ENCODE results near the gene MAP3K19. TPM values are rescaled to one million over a fixed set of nuclear protein-coding genes. Genes with fewer than 3 reads are reported as not detected.

MAP3K19 gene
- total and polyA plus RNA-seq, 2 of the 8 experiments (the other 6 are each of a cell fraction or from before 2014, with no cell fraction given), result not detected

DNA sequence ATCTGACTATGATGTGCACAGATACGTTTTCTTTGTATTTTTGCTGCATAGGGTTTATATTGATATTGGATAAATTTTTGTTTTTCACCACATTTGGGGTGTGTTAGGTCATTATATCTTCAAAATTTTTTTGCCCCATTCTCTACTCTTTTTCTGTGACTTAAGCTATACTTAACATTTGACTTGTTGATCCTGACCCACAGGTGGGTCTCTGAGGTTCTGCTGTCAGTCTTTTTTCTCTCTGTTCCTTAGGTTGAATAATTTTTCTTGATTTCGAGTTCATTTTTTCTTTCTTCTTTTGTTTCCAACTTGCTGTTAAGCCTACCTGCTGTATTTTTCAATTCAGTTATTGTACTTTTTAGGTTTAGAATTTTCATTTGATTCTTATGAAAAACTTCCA, 16.9 kb upstream of the MAP3K19 start:
- Histone ChIP-seq H4K91ac (replicated peaks; ENCODE audit: insufficient read length, low read length) (no peak overlapping the region), H2BK12ac (ENCODE audit: low read depth, low read length) (no peak overlapping the region), H2BK15ac (ENCODE audit: low read length) (no peak overlapping the region), H4K8ac (ENCODE audit: extremely low read depth, insufficient read depth, low read length) (no peak overlapping the region), H3K4me2 (ENCODE audit: insufficient read depth in 1 of 2, low read depth in 2 of 2, low read length in 2 of 2) (no peak overlapping the region), H2BK120ac (replicated peaks; ENCODE audit: low read depth, low read length) (no peak overlapping the region), H3K14ac (ENCODE audit: insufficient read length) (no peak overlapping the region), H3K4me3 (ENCODE audit: extremely low read depth in 1 of 4, insufficient read depth in 2 of 4, low read depth in 3 of 4, low read length in 4 of 4) (no peak overlapping the region), H2BK5ac (ENCODE audit: low read depth, low read length) (no peak overlapping the region), H3K27ac (ENCODE audit: low read depth, low read length) (no peak overlapping the region), H3K79me2 (ENCODE audit: control insufficient read depth in 1 of 2, insufficient read depth in 2 of 2, low read length in 2 of 2) (peaks cover 0 to 71% of the 10 kb centered on the region in 2 experiments; a peak in 2 of 4 replicates), H3K56ac (replicated peaks; ENCODE audit: insufficient read length, low read depth, low read length) (no peak overlapping the region), H2AK5ac (ENCODE audit: low read depth, low read length) (no peak overlapping the region), H3K9me3 (ENCODE audit: insufficient read depth in 2 of 2, low read depth in 1 of 2, low read length in 1 of 2) (no peaks in the 10 kb centered on the region), H4K20me1 (replicated peaks in 1 of 2; ENCODE audit: control insufficient read depth in 1 of 2, insufficient read depth in 2 of 2, low read length in 2 of 2) (no peaks in the 10 kb centered on the region), H3K27me3 (replicated peaks in 1 of 4; ENCODE audit: control insufficient read depth in 3 of 4, extremely low read depth in 1 of 4, insufficient read depth in 3 of 4, low read length in 3 of 4) (no peaks in the 10 kb centered on the region), H3K79me1 (ENCODE audit: low read depth, low read length) (no peaks in the 10 kb centered on the region), H3K23ac (ENCODE audit: insufficient read length) (no peak overlapping the region), H3K23me2 (ENCODE audit: low read depth, low read length) (peaks cover 2% of the 10 kb centered on the region; the same call in 1 of the 2 replicates), H4K5ac (ENCODE audit: insufficient read length, low read depth, low read length) (no peak overlapping the region), H2AFZ (ENCODE audit: low read length) (no peak overlapping the region), H3K4ac (replicated peaks; ENCODE audit: insufficient read length, low read depth, low read length) (no peak overlapping the region), H2BK20ac (ENCODE audit: low read length) (no peak overlapping the region), H3K4me1 (replicated peaks in 1 of 4; ENCODE audit: control insufficient read depth in 3 of 4, insufficient read depth in 4 of 4, low read length in 3 of 4) (no peaks in the 10 kb centered on the region), H3K18ac (ENCODE audit: extremely low read depth, low read length) (no peak overlapping the region), H3K9ac (replicated peaks in 1 of 4; ENCODE audit: extremely low read depth in 1 of 4, low read depth in 3 of 4, low read length in 3 of 4) (no peak overlapping the region), H3K36me3 (ENCODE audit: control insufficient read depth in 2 of 4, insufficient read depth in 4 of 4, low read length in 3 of 4) (peaks cover 0 to 13% (median 5%) of the 10 kb centered on the region in 4 experiments; a peak in 4 of 8 replicates)
- ChIA-PET CTCF (ENCODE audit: partially characterized antibody) (no interaction called here), POLR2A (ENCODE audit: partially characterized antibody) (interaction anchor here (1.0 to 1.5 kb wide), 2 partner anchors 11 to 12 kb away, joined by 3 read pairs; partner anchors contain the start of gene RAB3GAP1)
- 96% methylated on average over 2 of the region's 2 CpGs; no CpG with 5 or more reads in 1 of the 2 experiments for WGBS, 2 experiments (ENCODE audit: extremely low coverage in 1 of 2, insufficient coverage in 1 of 2, insufficient read length in 1 of 2, insufficient replicate concordance in 2 of 2, low coverage in 1 of 2, low lambda C conversion rate in 2 of 2, missing lambda C conversion rate in 1 of 2)
- no peak for FAIRE-seq
- no peak for TF ChIP-seq HDAC6 (IDR thresholded peaks at IDR 0.05; ENCODE audit: low read depth, low read length)
- no peak for TF ChIP-seq TCF12 (IDR thresholded peaks at IDR 0.05; ENCODE audit: low read depth, low read length)
- no peak for TF ChIP-seq TEAD4 (IDR thresholded peaks at IDR 0.05; ENCODE audit: low read depth, low read length)
- TF ChIP-seq ASH2L (IDR thresholded peaks at IDR 0.05; ENCODE audit: low read length), result no peak
- TF ChIP-seq BRCA1 (IDR thresholded peaks at IDR 0.05; ENCODE audit: low read depth, low read length), result no peak
- TF ChIP-seq HDAC2 (IDR thresholded peaks at IDR 0.05; ENCODE audit: borderline replicate concordance in 1 of 2, low read depth in 2 of 2, low read length in 2 of 2), result no peak
- no peak for TF ChIP-seq CHD2 (IDR thresholded peaks at IDR 0.05; ENCODE audit: low read length)
- no peak for TF ChIP-seq SIX5 (IDR thresholded peaks at IDR 0.05; ENCODE audit: low read depth, low read length)
- TF ChIP-seq KDM4A (IDR thresholded peaks at IDR 0.05; ENCODE audit: low read depth, low read length, severe bottlenecking), result no peak
- TF ChIP-seq SIRT6 (IDR thresholded peaks at IDR 0.05; ENCODE audit: low read length), result no peak
- TF ChIP-seq, protein P1, sequence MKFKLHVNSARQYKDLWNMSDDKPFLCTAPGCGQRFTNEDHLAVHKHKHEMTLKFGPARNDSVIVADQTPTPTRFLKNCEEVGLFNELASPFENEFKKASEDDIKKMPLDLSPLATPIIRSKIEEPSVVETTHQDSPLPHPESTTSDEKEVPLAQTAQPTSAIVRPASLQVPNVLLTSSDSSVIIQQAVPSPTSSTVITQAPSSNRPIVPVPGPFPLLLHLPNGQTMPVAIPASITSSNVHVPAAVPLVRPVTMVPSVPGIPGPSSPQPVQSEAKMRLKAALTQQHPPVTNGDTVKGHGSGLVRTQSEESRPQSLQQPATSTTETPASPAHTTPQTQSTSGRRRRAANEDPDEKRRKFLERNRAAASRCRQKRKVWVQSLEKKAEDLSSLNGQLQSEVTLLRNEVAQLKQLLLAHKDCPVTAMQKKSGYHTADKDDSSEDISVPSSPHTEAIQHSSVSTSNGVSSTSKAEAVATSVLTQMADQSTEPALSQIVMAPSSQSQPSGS (IDR thresholded peaks at IDR 0.05; ENCODE audit: low read length), result no peak
- DNase-seq (ENCODE audit: low read depth in 1 of 2, low spot score in 2 of 2), result no peak

Data from H1 (cell line).